Activated CD4-positive, alpha-beta T cell treated with anti-CD3 and anti-CD28 coated beads for 24 hours (primary cell): ENCODE data around the gene BCL3.
A peak's percentile ranks its signal among the peaks of the same experiment; 100 is the strongest.
"Not testable (repeated sequence)": the region's sequence is repeated elsewhere in the genome, so short reads cannot be mapped to it uniquely, and the experiment has no call there.

ENCODE experiments used
- DNase-seq, 2 donors: peaks; one replicate each; pipeline ENCODE4 v3.0.0-alpha.2; 2020; ENCODE audit warnings: low read depth in 2 of 2

The BCL3 gene

GRCh38 chr19:44721369-44721768 lies 27.1 kb upstream of the BCL3 start:
- not testable (repeated sequence) for DNase-seq

- DNase-seq, result no peak
Observed at GRCh38 chr19:44722131-44723121, 26.1 kb upstream of the BCL3 start.

- DNase-seq, result no peak
Observed at GRCh38 chr19:44723299-44723951, 25.1 kb upstream of the BCL3 start.

- peak; percentile 64 to 71 for DNase-seq
Observed at GRCh38 chr19:44723952-44724319, 24.6 kb upstream of the BCL3 start.

GRCh38 chr19:44725251-44725650 lies 23.3 kb upstream of the BCL3 start:
- no peak for DNase-seq

- DNase-seq, result no peak
Observed at GRCh38 chr19:44725684-44726083, 22.8 kb upstream of the BCL3 start.

- DNase-seq, result no peak
Observed at GRCh38 chr19:44726465-44726864, 22.0 kb upstream of the BCL3 start.

- DNase-seq, result no peak
Observed at GRCh38 chr19:44728178-44728577, 20.3 kb upstream of the BCL3 start.

GRCh38 chr19:44729516-44730033 lies 18.9 kb upstream of the BCL3 start:
- no peak for DNase-seq

GRCh38 chr19:44731081-44731480 lies 17.4 kb upstream of the BCL3 start:
- DNase-seq, result no peak

- no peak for DNase-seq
Observed at GRCh38 chr19:44731622-44732021, 16.9 kb upstream of the BCL3 start.

- no peak for DNase-seq
Observed at GRCh38 chr19:44732235-44733014, 16.1 kb upstream of the BCL3 start.

GRCh38 chr19:44734357-44734756 lies 14.2 kb upstream of the BCL3 start:
- DNase-seq, result no peak

GRCh38 chr19:44735011-44735410 lies 13.5 kb upstream of the BCL3 start:
- no peak for DNase-seq

GRCh38 chr19:44737238-44738071 lies 11.1 kb upstream of the BCL3 start:
- DNase-seq, result no peak

- DNase-seq, result no peak
Observed at GRCh38 chr19:44738136-44738535, 10.4 kb upstream of the BCL3 start.

GRCh38 chr19:44738603-44739558 lies 9.6 kb upstream of the BCL3 start:
- no peak for DNase-seq

GRCh38 chr19:44740351-44740824 lies 8.1 kb upstream of the BCL3 start:
- no peak for DNase-seq

- DNase-seq, result no peak
Observed at GRCh38 chr19:44741258-44741731, 7.2 kb upstream of the BCL3 start.
